ENCODE measurements around the gene HOXC9. TPM values are rescaled to one million over a fixed set of nuclear protein-coding genes. Genes with fewer than 3 reads are reported as not detected.

The HOXC9 gene
- total and polyA plus RNA-seq, 12 donors = not detected

GRCh38 chr12:54025499-54026405, 25.8 kb downstream of the HOXC9 start:
- Histone ChIP-seq H3K27me3 (peaks cover 41 to 100% (median 100%) of the 10 kb centered on the region in 7 donors), H3K36me3 (no peaks in the 10 kb centered on the region), H3K4me3 (no peak overlapping the region), H3K4me1 (peaks cover 0 to 12% (median 1%) of the 10 kb centered on the region in 9 donors), H3K9me3 (no peaks in the 10 kb centered on the region), H3K27ac (no peak overlapping the region)
- DNase-seq = no peak
- no peak for ATAC-seq
- intact Hi-C loops (cut with DNase I) = no loop called here
- TF ChIP-seq CTCF (IDR thresholded peaks at IDR 0.05) = no peak
- WGBS, 2 donors = 34 to 38% methylated on average over 7 of the region's 7 CpGs

- no peak overlapping the region for H3K4me3 ChIP-seq
Observed at GRCh38 chr12:54026640-54027441, 26.9 kb downstream of the HOXC9 start.

GRCh38 chr12:54027442-54027786, 27.5 kb downstream of the HOXC9 start:
- 43 to 50% methylated on average over 3 of the region's 3 CpGs for WGBS, 2 donors
- Histone ChIP-seq H3K4me3 (no peak overlapping the region), H3K4me1 (peaks cover 0 to 15% (median 5%) of the 10 kb centered on the region in 9 donors), H3K27ac (no peak overlapping the region), H3K9me3 (peaks cover 0 to under 1% (median 0%) of the 10 kb centered on the region in 11 donors), H3K27me3 (peaks cover 56 to 100% (median 100%) of the 10 kb centered on the region in 7 donors), H3K36me3 (no peaks in the 10 kb centered on the region)
- intact Hi-C loops (cut with DNase I) = no loop called here
- no peak for DNase-seq
- TF ChIP-seq CTCF (IDR thresholded peaks at IDR 0.05) = no peak
- ATAC-seq = no peak

More at GRCh38 chr12:54026640-54027441, 26.9 kb downstream of the HOXC9 start:
- no peak for TF ChIP-seq CTCF (IDR thresholded peaks at IDR 0.05)
- DNase-seq (no peak), ATAC-seq (no peak)
- WGBS, 2 donors = 20 to 22% methylated on average over 22 of the region's 22 CpGs
- H3K27me3 ChIP-seq = peaks cover 51 to 100% (median 100%) of the 10 kb centered on the region in 7 donors
- intact Hi-C loops (cut with DNase I) = no loop called here
- peaks cover 0 to 15% (median 5%) of the 10 kb centered on the region in 9 donors for H3K4me1 ChIP-seq
- H3K9me3 ChIP-seq = no peaks in the 10 kb centered on the region
- no peak overlapping the region for H3K27ac ChIP-seq
- H3K36me3 ChIP-seq = no peaks in the 10 kb centered on the region

Data from heart right ventricle (tissue), 16 donors.